GM18508 (cell line): ENCODE results near the gene TMEM273.
A peak's percentile ranks its signal among the peaks of the same experiment; 100 is the strongest.

Source experiments
- ATAC-seq: cut with Tn5 transposase; IDR thresholded peaks from one replicate; pipeline ENCODE4 v1.9.1; 2021; ENCODE audit warnings: moderate number of reproducible peaks; ENCODE audit not compliant: insufficient read depth, unreplicated experiment

TMEM273 gene

GRCh38 chr10:49149881-49150280 lies 38.3 kb downstream of the TMEM273 start:
- no peak for ATAC-seq

GRCh38 chr10:49144058-49144720 lies 44.0 kb downstream of the TMEM273 start:
- no peak for ATAC-seq

GRCh38 chr10:49143249-49143648 lies 44.9 kb downstream of the TMEM273 start:
- no peak for ATAC-seq

GRCh38 chr10:49141541-49142332 lies 46.5 kb downstream of the TMEM273 start:
- ATAC-seq: no peak

- ATAC-seq: no peak
These were observed 47.6 kb downstream of the TMEM273 start for GRCh38 chr10:49140304-49141177.

- ATAC-seq: no peak
These were observed 48.4 kb downstream of the TMEM273 start for GRCh38 chr10:49139846-49140195.

- no peak for ATAC-seq
These were observed 49.0 kb downstream of the TMEM273 start for GRCh38 chr10:49139028-49139845.

- ATAC-seq: no peak
These were observed 49.8 kb downstream of the TMEM273 start for GRCh38 chr10:49138361-49138891.

GRCh38 chr10:49136525-49136924 lies 51.7 kb downstream of the TMEM273 start:
- no peak for ATAC-seq

GRCh38 chr10:49135575-49136313 lies 52.4 kb downstream of the TMEM273 start:
- peak; percentile 46 for ATAC-seq

GRCh38 chr10:49134327-49134726 lies 53.9 kb downstream of the TMEM273 start:
- ATAC-seq: no peak

- no peak for ATAC-seq
These were observed 54.4 kb downstream of the TMEM273 start, which contains the start of gene FAM170B for GRCh38 chr10:49133706-49134248. Gene FAM170B (minus strand): TSS chr10:49134021. CDS start chr10:49133918, 103 bp downstream.

- ATAC-seq: no peak
These were observed 55.8 kb downstream of the TMEM273 start for GRCh38 chr10:49132362-49132737.

GRCh38 chr10:49131507-49132361 lies 56.5 kb downstream of the TMEM273 start:
- ATAC-seq: no peak

- ATAC-seq: no peak
These were observed 58.8 kb downstream of the TMEM273 start for GRCh38 chr10:49129376-49129775.

- ATAC-seq: no peak
These were observed 59.3 kb downstream of the TMEM273 start for GRCh38 chr10:49128854-49129253.

GRCh38 chr10:49123981-49124950 lies 63.9 kb downstream of the TMEM273 start:
- ATAC-seq: no peak
